IMR-90 (cell line): ENCODE measurements around the gene C11orf86.
"Not testable (repeated sequence)": the region's sequence is repeated elsewhere in the genome, so short reads cannot be mapped to it uniquely, and the experiment has no call there.

Source experiments
- MXI1 ChIP-seq: IDR thresholded peaks from 2 replicates; pipeline ENCODE4 v1.6.1; 2012; ENCODE audit warnings: low read depth, mild to moderate bottlenecking, low read length, moderate library complexity, borderline replicate concordance
- POLR2A ChIP-seq: IDR thresholded peaks from 2 replicates; pipeline ENCODE4 v1.6.1; 2012; ENCODE audit warnings: mild to moderate bottlenecking, low read depth, low read length
- RAD21 ChIP-seq: IDR thresholded peaks from 2 replicates; pipeline ENCODE4 v1.6.1; 2012; ENCODE audit warnings: low read length, improper control_type of control experiment
- SMC3 ChIP-seq: fragments of 150-350 bp; IDR thresholded peaks from 2 replicates; pipeline ENCODE4 v1.6.1; 2016; ENCODE audit warnings: low read depth, mild to moderate bottlenecking, antibody characterized with exemption, low read length, moderate library complexity
- TF ChIP-seq, protein P1 (sequence below): conservative IDR thresholded peaks from 2 replicates; pipeline ENCODE4 v1.5.1; 2012; ENCODE audit warnings: mild to moderate bottlenecking, low read depth, low read length, improper control_type of control experiment
- TF ChIP-seq, protein P2 (sequence below): fragments of 150-350 bp; IDR thresholded peaks from 2 replicates; pipeline ENCODE4 v1.6.1; 2017; ENCODE audit warnings: mild to moderate bottlenecking, antibody characterized with exemption, low read length, low read depth

DNA sequence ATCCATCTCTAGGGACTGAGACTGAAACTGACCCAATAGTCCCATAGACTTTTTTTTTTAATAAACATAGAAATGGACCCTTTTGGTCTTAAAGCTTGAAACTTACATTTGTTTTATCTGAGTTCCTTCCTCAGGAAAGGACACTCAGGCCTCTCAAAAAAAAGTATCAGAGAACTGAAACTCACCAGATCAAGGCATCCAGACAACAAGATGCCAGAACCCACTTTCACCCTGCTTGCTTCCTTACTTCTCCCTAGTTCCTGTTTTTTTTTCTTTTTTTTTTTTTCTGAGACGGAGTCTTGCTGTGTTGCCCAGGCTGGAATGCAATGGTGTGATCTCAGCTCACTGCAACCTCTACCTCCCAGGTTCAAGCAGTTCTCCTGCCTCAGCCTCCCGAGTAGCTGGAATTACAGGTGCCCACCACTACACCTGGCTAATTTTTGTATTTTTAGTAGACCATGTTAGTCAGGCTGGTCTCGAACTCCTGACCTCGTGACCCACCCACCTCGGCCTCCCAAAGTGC is 13.4 kb upstream of the C11orf86 start:
- TF ChIP-seq, protein P1, sequence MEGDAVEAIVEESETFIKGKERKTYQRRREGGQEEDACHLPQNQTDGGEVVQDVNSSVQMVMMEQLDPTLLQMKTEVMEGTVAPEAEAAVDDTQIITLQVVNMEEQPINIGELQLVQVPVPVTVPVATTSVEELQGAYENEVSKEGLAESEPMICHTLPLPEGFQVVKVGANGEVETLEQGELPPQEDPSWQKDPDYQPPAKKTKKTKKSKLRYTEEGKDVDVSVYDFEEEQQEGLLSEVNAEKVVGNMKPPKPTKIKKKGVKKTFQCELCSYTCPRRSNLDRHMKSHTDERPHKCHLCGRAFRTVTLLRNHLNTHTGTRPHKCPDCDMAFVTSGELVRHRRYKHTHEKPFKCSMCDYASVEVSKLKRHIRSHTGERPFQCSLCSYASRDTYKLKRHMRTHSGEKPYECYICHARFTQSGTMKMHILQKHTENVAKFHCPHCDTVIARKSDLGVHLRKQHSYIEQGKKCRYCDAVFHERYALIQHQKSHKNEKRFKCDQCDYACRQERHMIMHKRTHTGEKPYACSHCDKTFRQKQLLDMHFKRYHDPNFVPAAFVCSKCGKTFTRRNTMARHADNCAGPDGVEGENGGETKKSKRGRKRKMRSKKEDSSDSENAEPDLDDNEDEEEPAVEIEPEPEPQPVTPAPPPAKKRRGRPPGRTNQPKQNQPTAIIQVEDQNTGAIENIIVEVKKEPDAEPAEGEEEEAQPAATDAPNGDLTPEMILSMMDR = not testable (repeated sequence)
- not testable (repeated sequence) for TF ChIP-seq POLR2A, SMC3, MXI1, RAD21
- TF ChIP-seq, protein P2, sequence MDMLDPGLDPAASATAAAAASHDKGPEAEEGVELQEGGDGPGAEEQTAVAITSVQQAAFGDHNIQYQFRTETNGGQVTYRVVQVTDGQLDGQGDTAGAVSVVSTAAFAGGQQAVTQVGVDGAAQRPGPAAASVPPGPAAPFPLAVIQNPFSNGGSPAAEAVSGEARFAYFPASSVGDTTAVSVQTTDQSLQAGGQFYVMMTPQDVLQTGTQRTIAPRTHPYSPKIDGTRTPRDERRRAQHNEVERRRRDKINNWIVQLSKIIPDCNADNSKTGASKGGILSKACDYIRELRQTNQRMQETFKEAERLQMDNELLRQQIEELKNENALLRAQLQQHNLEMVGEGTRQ = not testable (repeated sequence)
